GM10847 (cell line): Measurements from ENCODE around the gene ANGPT4.

Experiments used
- POLR2A ChIP-seq: IDR thresholded peaks from 2 replicates; pipeline ENCODE4 v1.6.1; 2011; ENCODE audit not compliant: insufficient read length; ENCODE audit errors: extremely low read depth

Gene ANGPT4

GRCh38 chr20:834151-834746, 81.9 kb downstream of the ANGPT4 start:
- no peak for TF ChIP-seq POLR2A

GRCh38 chr20:833450-834150, 82.5 kb downstream of the ANGPT4 start, which contains the start of gene FAM110A:
FAM110A (plus strand) TSS chr20:833715; CDS start chr20:844805, 11,090 bp downstream.
- TF ChIP-seq POLR2A: peak; percentile 48

GRCh38 chr20:833121-833449, 83.0 kb downstream of the ANGPT4 start:
- no peak for TF ChIP-seq POLR2A

- TF ChIP-seq POLR2A: no peak
These were observed 84.2 kb downstream of the ANGPT4 start for GRCh38 chr20:831956-832355.

- no peak for TF ChIP-seq POLR2A
These were observed 84.9 kb downstream of the ANGPT4 start for GRCh38 chr20:831251-831650.

GRCh38 chr20:830011-830521, 86.1 kb downstream of the ANGPT4 start:
- TF ChIP-seq POLR2A: no peak

GRCh38 chr20:829551-829950, 86.6 kb downstream of the ANGPT4 start:
- no peak for TF ChIP-seq POLR2A

GRCh38 chr20:828987-829386, 87.1 kb downstream of the ANGPT4 start:
- TF ChIP-seq POLR2A: no peak

GRCh38 chr20:826695-827323, 89.3 kb downstream of the ANGPT4 start:
- TF ChIP-seq POLR2A: no peak

- TF ChIP-seq POLR2A: no peak
These were observed 90.3 kb downstream of the ANGPT4 start for GRCh38 chr20:825710-826421.

GRCh38 chr20:824916-825315, 91.2 kb downstream of the ANGPT4 start:
- no peak for TF ChIP-seq POLR2A

GRCh38 chr20:824490-824889, 91.6 kb downstream of the ANGPT4 start:
- TF ChIP-seq POLR2A: no peak

GRCh38 chr20:823574-823902, 92.6 kb downstream of the ANGPT4 start:
- TF ChIP-seq POLR2A: no peak

GRCh38 chr20:822651-823573, 93.2 kb downstream of the ANGPT4 start:
- TF ChIP-seq POLR2A: no peak

GRCh38 chr20:821731-822065, 94.4 kb downstream of the ANGPT4 start:
- no peak for TF ChIP-seq POLR2A
